ENCODE data around the gene ATP5F1C.
"Not testable (repeated sequence)": the region's sequence is repeated elsewhere in the genome, so short reads cannot be mapped to it uniquely, and the experiment has no call there.

DNA sequence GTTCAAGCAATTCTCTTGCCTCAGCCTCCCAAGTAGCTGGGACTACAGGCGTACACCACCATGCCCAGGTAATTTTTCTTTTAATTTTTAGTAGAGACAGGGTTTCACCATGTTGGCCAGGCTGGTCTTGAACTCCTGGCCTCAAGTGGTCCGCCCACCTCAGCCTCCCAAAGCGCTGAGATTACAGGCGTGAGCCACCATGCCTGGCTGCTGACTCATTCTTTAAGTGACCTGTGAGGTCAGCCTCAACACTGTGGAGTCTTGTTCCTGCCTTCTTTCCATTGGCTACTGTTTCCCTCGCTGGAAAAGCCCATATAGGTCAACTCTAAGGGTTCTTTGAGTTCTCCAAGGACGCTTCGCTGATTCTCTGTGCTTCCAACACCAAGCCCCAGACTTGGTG, 39.3 kb upstream of the ATP5F1C start:
- TF ChIP-seq CTCF, POLR2A (IDR thresholded peaks at IDR 0.05): not testable (repeated sequence)
